K562 (cell line): ENCODE measurements around the gene METTL15. TPM values are rescaled to one million over a fixed set of nuclear protein-coding genes. Genes with fewer than 3 reads are reported as not detected.
A peak's percentile ranks its signal among the peaks of the same experiment; 100 is the strongest.

Experiments used
- BCL6 ChIP-seq: fragments of 250-450 bp; sonication (Bioruptor Pico); IDR thresholded peaks from 2 replicates; pipeline ENCODE4 v1.4.0; 2020
- BRD9 ChIP-seq: fragments of 450-650 bp; IDR thresholded peaks from 2 replicates; pipeline ENCODE4 v1.6.1; 2018; ENCODE audit warnings: low read depth; ENCODE audit not compliant: partially characterized antibody
- CEBPG ChIP-seq, 3 experiments: fragments of 200-800 bp in 1 of 3; sonication (Bioruptor generic) in 1 of 3; sonication (generic) in 1 of 3; formaldehyde crosslinking in 1 of 3; IDR thresholded peaks in 2 of 3; conservative IDR thresholded peaks in 1 of 3; 2 replicates each; pipeline versions ENCODE4 v1.6.1 to v1.8.0; 2016 to 2022; ENCODE audit warnings: missing compliant biosample characterization in 2 of 3, missing genetic modification characterization in 2 of 3, mild to moderate bottlenecking in 1 of 3, missing genetic modification reagents in 1 of 3
- ELF1 ChIP-seq: fragments of 200-800 bp; sonication (Bioruptor generic); IDR thresholded peaks from 2 replicates; pipeline ENCODE4 v1.6.1; 2016; ENCODE audit warnings: missing genetic modification characterization, missing compliant biosample characterization
- FOXO4 ChIP-seq: fragments of 450-650 bp; formaldehyde crosslinking; IDR thresholded peaks from 2 replicates; pipeline ENCODE4 v1.4.0; 2020; ENCODE audit warnings: mild to moderate bottlenecking, moderate library complexity
- GATA2 ChIP-seq: sonication (generic); formaldehyde crosslinking; IDR thresholded peaks from 2 replicates; pipeline ENCODE4 v1.4.0; 2020; ENCODE audit warnings: mild to moderate bottlenecking, missing genetic modification reagents
- HNRNPLL ChIP-seq: fragments of 200-400 bp; formaldehyde crosslinking; IDR thresholded peaks from 2 replicates; pipeline ENCODE4 v1.6.1; 2017; ENCODE audit warnings: low read length, low read depth, mild to moderate bottlenecking; ENCODE audit not compliant: poor library complexity, severe bottlenecking
- KDM2B ChIP-seq: fragments of 250-450 bp; sonication (Bioruptor Pico); IDR thresholded peaks from 2 replicates; pipeline ENCODE4 v1.8.0; 2021; ENCODE audit warnings: mild to moderate bottlenecking, moderate library complexity
- NR4A1 ChIP-seq, 2 experiments: fragments of 250-450 bp in 1 of 2; fragments of 450-650 bp in 1 of 2; sonication (Bioruptor Pico) in 1 of 2; IDR thresholded peaks; 2 replicates each; pipeline versions ENCODE4 v1.4.0 to v1.6.1; 2016 to 2020; ENCODE audit warnings: mild to moderate bottlenecking in 2 of 2, missing compliant biosample characterization in 1 of 2, missing genetic modification characterization in 1 of 2, moderate library complexity in 1 of 2
- PRDM10 ChIP-seq: fragments of 450-650 bp; IDR thresholded peaks from 2 replicates; pipeline ENCODE4 v1.6.1; 2018; ENCODE audit not compliant: partially characterized antibody
- SMAD3 ChIP-seq: fragments of 450-650 bp; formaldehyde crosslinking; conservative IDR thresholded peaks from 2 replicates; pipeline ENCODE4 v1.4.0; 2020; ENCODE audit warnings: mild to moderate bottlenecking
- SP1 ChIP-seq: sonication (generic); formaldehyde crosslinking; IDR thresholded peaks from 2 replicates; pipeline ENCODE4 v1.8.1; 2022; ENCODE audit warnings: mild to moderate bottlenecking, missing genetic modification reagents
- TEAD1 ChIP-seq, 2 experiments: fragments of 450-650 bp in 1 of 2; sonication (generic) in 1 of 2; formaldehyde crosslinking; IDR thresholded peaks; 2 replicates each; pipeline versions ENCODE4 v1.4.0 to v1.8.0; 2020 to 2022; ENCODE audit warnings: mild to moderate bottlenecking in 2 of 2, missing genetic modification reagents in 1 of 2
- ZNF212 ChIP-seq: fragments of 450-650 bp; formaldehyde crosslinking; IDR thresholded peaks from 2 replicates; pipeline ENCODE4 v1.4.0; 2020; ENCODE audit warnings: mild to moderate bottlenecking
- ZNF282 ChIP-seq: sonication (generic); formaldehyde crosslinking; IDR thresholded peaks from 2 replicates; pipeline ENCODE4 v1.8.1; 2023; ENCODE audit warnings: missing genetic modification reagents
- ZNF766 ChIP-seq: fragments of 200-800 bp; sonication (Bioruptor generic); conservative IDR thresholded peaks from 2 replicates; pipeline ENCODE4 v1.6.1; 2016; ENCODE audit warnings: missing genetic modification characterization, missing compliant biosample characterization
- polyA plus RNA-seq, 8 experiments: library from polyadenylated mRNA; depleted of rRNA in 4 of 8; stranded (reverse) in 5 of 8; unstranded in 3 of 8; fragments of >200 nt; fragmentation: Nextera tagmentation in 2 of 8; fragmentation: Illumina TruSeq in 1 of 8; extraction: Ambion mirVana in 2 of 8; extraction: Trizol in 1 of 8; gene quantifications; 2 replicates each; pipeline versions ENCODE4 v1.2.1 to v1.2.3, GENCODE V29; 2011 to 2014; ENCODE audit warnings: inconsistent platforms in 1 of 8, missing spikeins in 1 of 8
- total RNA-seq, 7 experiments: library from RNA; depleted of rRNA in 6 of 7; stranded (reverse); fragments of >200 nt in 6 of 7; fragmentation: Illumina TruSeq in 2 of 7; extraction: Trizol in 2 of 7; gene quantifications; 2 replicates each; pipeline versions ENCODE4 v1.2.1 to v1.2.3, GENCODE V29; 2011 to 2021; ENCODE audit warnings: low replicate concordance in 1 of 7
- TF ChIP-seq, protein P1 (sequence below): fragments of 450-650 bp; formaldehyde crosslinking; IDR thresholded peaks from 2 replicates; pipeline ENCODE4 v1.4.0; 2022; ENCODE audit warnings: mild to moderate bottlenecking, moderate library complexity
- TF ChIP-seq, protein P2 (sequence below): fragments of 450-650 bp; formaldehyde crosslinking; IDR thresholded peaks from 2 replicates; pipeline ENCODE4 v1.4.0; 2020; ENCODE audit warnings: mild to moderate bottlenecking, mixed read lengths
- TF ChIP-seq, protein P3 (sequence below): sonication (generic); formaldehyde crosslinking; IDR thresholded peaks from 2 replicates; pipeline ENCODE4 v1.8.1; 2022; ENCODE audit warnings: missing genetic modification reagents

The METTL15 gene
- total and polyA plus RNA-seq, 9 of the 15 experiments (the other 6 are each of a cell fraction or from before 2014, with no cell fraction given) = 10.7 to 21.7 (median 15.9) TPM

GRCh38 chr11:28170759-28171158 lies 62.6 kb downstream of the METTL15 start (continued):
- TF ChIP-seq ZNF766 (CRISPR knock-in tag) (no peak), ZNF282 (CRISPR knock-in tag) (no peak), BCL6 (peak; percentile 71), SMAD3 (CRISPR knock-in tag) (0 out of 2 replicates have a peak, but pooled peaks have one; percentile 18), HNRNPLL (no peak), TEAD1 (CRISPR knock-in tag; IDR thresholded peaks at IDR 0.05) (peak in 1 of 2 experiments; percentile 56; a peak in 1 of 4 replicates), SP1 (CRISPR knock-in tag) (no peak), GATA2 (CRISPR knock-in tag) (no peak), KDM2B (CRISPR knock-in tag) (no peak), PRDM10 (no peak), ELF1 (tag) (no peak), CEBPG (CRISPR knock-in tag; IDR thresholded peaks at IDR 0.05) (no peak), CEBPG (tag; conservative IDR thresholded peaks at IDR 0.05 in 1 of 2, IDR thresholded peaks at IDR 0.05 in 1 of 2) (no peak), NR4A1 (CRISPR knock-in tag; IDR thresholded peaks at IDR 0.05) (no peak), NR4A1 (tag; IDR thresholded peaks at IDR 0.05) (peak; percentile 67; the same call in 1 of the 2 replicates), ZNF212 (no peak), FOXO4 (CRISPR knock-in tag) (no peak), BRD9 (no peak)
- TF ChIP-seq, protein P1, sequence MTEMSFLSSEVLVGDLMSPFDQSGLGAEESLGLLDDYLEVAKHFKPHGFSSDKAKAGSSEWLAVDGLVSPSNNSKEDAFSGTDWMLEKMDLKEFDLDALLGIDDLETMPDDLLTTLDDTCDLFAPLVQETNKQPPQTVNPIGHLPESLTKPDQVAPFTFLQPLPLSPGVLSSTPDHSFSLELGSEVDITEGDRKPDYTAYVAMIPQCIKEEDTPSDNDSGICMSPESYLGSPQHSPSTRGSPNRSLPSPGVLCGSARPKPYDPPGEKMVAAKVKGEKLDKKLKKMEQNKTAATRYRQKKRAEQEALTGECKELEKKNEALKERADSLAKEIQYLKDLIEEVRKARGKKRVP (CRISPR knock-in tag) = peak; percentile 60; the same call in 1 of the 2 replicates
- TF ChIP-seq, protein P2, sequence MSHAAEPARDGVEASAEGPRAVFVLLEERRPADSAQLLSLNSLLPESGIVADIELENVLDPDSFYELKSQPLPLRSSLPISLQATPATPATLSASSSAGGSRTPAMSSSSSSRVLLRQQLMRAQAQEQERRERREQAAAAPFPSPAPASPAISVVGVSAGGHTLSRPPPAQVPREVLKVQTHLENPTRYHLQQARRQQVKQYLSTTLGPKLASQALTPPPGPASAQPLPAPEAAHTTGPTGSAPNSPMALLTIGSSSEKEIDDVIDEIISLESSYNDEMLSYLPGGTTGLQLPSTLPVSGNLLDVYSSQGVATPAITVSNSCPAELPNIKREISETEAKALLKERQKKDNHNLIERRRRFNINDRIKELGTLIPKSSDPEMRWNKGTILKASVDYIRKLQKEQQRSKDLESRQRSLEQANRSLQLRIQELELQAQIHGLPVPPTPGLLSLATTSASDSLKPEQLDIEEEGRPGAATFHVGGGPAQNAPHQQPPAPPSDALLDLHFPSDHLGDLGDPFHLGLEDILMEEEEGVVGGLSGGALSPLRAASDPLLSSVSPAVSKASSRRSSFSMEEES (CRISPR knock-in tag) = no peak
- TF ChIP-seq, protein P3, sequence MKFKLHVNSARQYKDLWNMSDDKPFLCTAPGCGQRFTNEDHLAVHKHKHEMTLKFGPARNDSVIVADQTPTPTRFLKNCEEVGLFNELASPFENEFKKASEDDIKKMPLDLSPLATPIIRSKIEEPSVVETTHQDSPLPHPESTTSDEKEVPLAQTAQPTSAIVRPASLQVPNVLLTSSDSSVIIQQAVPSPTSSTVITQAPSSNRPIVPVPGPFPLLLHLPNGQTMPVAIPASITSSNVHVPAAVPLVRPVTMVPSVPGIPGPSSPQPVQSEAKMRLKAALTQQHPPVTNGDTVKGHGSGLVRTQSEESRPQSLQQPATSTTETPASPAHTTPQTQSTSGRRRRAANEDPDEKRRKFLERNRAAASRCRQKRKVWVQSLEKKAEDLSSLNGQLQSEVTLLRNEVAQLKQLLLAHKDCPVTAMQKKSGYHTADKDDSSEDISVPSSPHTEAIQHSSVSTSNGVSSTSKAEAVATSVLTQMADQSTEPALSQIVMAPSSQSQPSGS = no peak
